ENCODE data around the gene MDC1. TPM values are rescaled to one million over a fixed set of nuclear protein-coding genes. Genes with fewer than 3 reads are reported as not detected.

MDC1 gene
- total RNA-seq, 1 experiment from 2014 or later = 53.4 TPM

GRCh38 chr6:30678964-30679726 lies 37.9 kb downstream of the MDC1 start:
- ChIA-PET POLR2A (ENCODE audit: low non-redundant PET) (interaction anchor here (0.6 to 1.2 kb wide), 2 partner anchors 43 to 183 kb away, joined by 4 read pairs; no protein-coding TSS in a partner anchor), CTCF (interaction anchor here (0.6 to 1.5 kb wide), 15 partner anchors 9 to 818 kb away, joined by 3 to 30 read pairs (median 5); partner anchors contain the start of genes MDC1 and VARS2)
- intact Hi-C loops (cut with micrococcal nuclease; ENCODE audit: unreplicated experiment) = loop anchor here (1.0 to 10.0 kb wide), 4 partner anchors 43 to 408 kb away; partner anchors contain the start of gene HLA-E
- Histone ChIP-seq H3K36me3 (ENCODE audit: insufficient read depth, low read length, poor library complexity, severe bottlenecking) (peaks cover 20% of the 10 kb centered on the region), H3K4me1 (ENCODE audit: insufficient read depth, low read length, poor library complexity, severe bottlenecking) (peaks cover 23% of the 10 kb centered on the region), H3K27me3 (replicated peaks; ENCODE audit: insufficient read depth, low read depth, low read length, poor library complexity) (no peaks in the 10 kb centered on the region), H3K9me3 (ENCODE audit: low read depth, low read length, poor library complexity, severe bottlenecking) (no peaks in the 10 kb centered on the region), H3K4me3 (ENCODE audit: low read depth, low read length, poor library complexity, severe bottlenecking) (no peak overlapping the region), H3K27ac (ENCODE audit: low read depth, low read length, poor library complexity, severe bottlenecking) (peak overlapping the region; percentile 43)
- no TSS peak for BruUV-seq (replicated peaks)
- DNase-seq (ENCODE audit: low spot score) = peak; percentile 89
- no peak for TF ChIP-seq EZH2 (IDR thresholded peaks at IDR 0.05; ENCODE audit: borderline replicate concordance, low read depth, low read length, poor library complexity, severe bottlenecking)
- peak; percentile 97 for TF ChIP-seq CTCF (conservative IDR thresholded peaks at IDR 0.05; ENCODE audit: low read depth, low read length)

- POLR2A ChIA-PET (ENCODE audit: low non-redundant PET) = no interaction called here
- intact Hi-C loops (cut with micrococcal nuclease; ENCODE audit: unreplicated experiment) = loop anchor here (10.0 kb wide), 1 partner anchor 192 kb away; the partner anchor contains the start of gene HLA-E
- Histone ChIP-seq H3K9me3 (ENCODE audit: low read depth, low read length, poor library complexity, severe bottlenecking) (no peaks in the 10 kb centered on the region), H3K27me3 (replicated peaks; ENCODE audit: insufficient read depth, low read depth, low read length, poor library complexity) (no peaks in the 10 kb centered on the region), H3K27ac (ENCODE audit: low read depth, low read length, poor library complexity, severe bottlenecking) (no peak overlapping the region), H3K36me3 (ENCODE audit: insufficient read depth, low read length, poor library complexity, severe bottlenecking) (peaks cover 20% of the 10 kb centered on the region), H3K4me1 (ENCODE audit: insufficient read depth, low read length, poor library complexity, severe bottlenecking) (peaks cover 4% of the 10 kb centered on the region), H3K4me3 (ENCODE audit: low read depth, low read length, poor library complexity, severe bottlenecking) (no peak overlapping the region)
- TF ChIP-seq CTCF (conservative IDR thresholded peaks at IDR 0.05; ENCODE audit: low read depth, low read length) = no peak
- no peak for TF ChIP-seq EZH2 (IDR thresholded peaks at IDR 0.05; ENCODE audit: borderline replicate concordance, low read depth, low read length, poor library complexity, severe bottlenecking)
- DNase-seq (ENCODE audit: low spot score) = no peak
- CTCF ChIA-PET = interaction anchor here (1.3 kb wide), 1 partner anchor 54 kb away, joined by 3 read pairs; no protein-coding TSS in a partner anchor
- no TSS peak for BruUV-seq (replicated peaks)
Observed at GRCh38 chr6:30676660-30677285, 40.3 kb downstream of the MDC1 start.

GRCh38 chr6:30672445-30673253 lies 44.4 kb downstream of the MDC1 start, which contains the start of gene DHX16:
TSS of gene DHX16 (minus strand) at chr6:30673006. CDS start at chr6:30672841, 165 bp downstream.
- Histone ChIP-seq H3K4me1 (ENCODE audit: insufficient read depth, low read length, poor library complexity, severe bottlenecking) (peaks cover 7% of the 10 kb centered on the region), H3K27me3 (replicated peaks; ENCODE audit: insufficient read depth, low read depth, low read length, poor library complexity) (no peaks in the 10 kb centered on the region), H3K4me3 (ENCODE audit: low read depth, low read length, poor library complexity, severe bottlenecking) (peak within 1 kb of the TSS; percentile 87), H3K27ac (ENCODE audit: low read depth, low read length, poor library complexity, severe bottlenecking) (peak within 1 kb of the TSS; percentile 61), H3K9me3 (ENCODE audit: low read depth, low read length, poor library complexity, severe bottlenecking) (no peaks in the 10 kb centered on the region), H3K36me3 (ENCODE audit: insufficient read depth, low read length, poor library complexity, severe bottlenecking) (peaks cover 30% of the 10 kb centered on the region)
- CTCF ChIA-PET = interaction anchor here (0.5 to 1.0 kb wide), 3 partner anchors 42 to 407 kb away, joined by 3 to 4 read pairs (median 3); no protein-coding TSS in a partner anchor
- peak; percentile 98 for DNase-seq (ENCODE audit: low spot score)
- TF ChIP-seq CTCF (conservative IDR thresholded peaks at IDR 0.05; ENCODE audit: low read depth, low read length) (peak; percentile 96), EZH2 (IDR thresholded peaks at IDR 0.05; ENCODE audit: borderline replicate concordance, low read depth, low read length, poor library complexity, severe bottlenecking) (no peak)
- TSS peak; percentile 59 for BruUV-seq (replicated peaks)
- intact Hi-C loops (cut with micrococcal nuclease; ENCODE audit: unreplicated experiment) = loop anchor here (10.0 kb wide), 1 partner anchor 188 kb away; the partner anchor contains the start of gene HLA-E
- POLR2A ChIA-PET (ENCODE audit: low non-redundant PET) = interaction anchor here (0.7 kb wide), 1 partner anchor 128 kb away, joined by 5 read pairs; no protein-coding TSS in a partner anchor

All from A673 (cell line).